K562 (cell line): ENCODE results near the gene WDR35. TPM values are rescaled to one million over a fixed set of nuclear protein-coding genes. Genes with fewer than 3 reads are reported as not detected.
A peak's percentile ranks its signal among the peaks of the same experiment; 100 is the strongest.

ENCODE experiments used
- CBX5 ChIP-seq: IDR thresholded peaks from 2 replicates; pipeline ENCODE4 v1.6.1; 2014; ENCODE audit warnings: low read depth, borderline replicate concordance
- DIDO1 ChIP-seq: fragments of 450-650 bp; IDR thresholded peaks from 2 replicates; pipeline ENCODE4 v1.6.1; 2016; ENCODE audit warnings: low read depth, missing biosample characterization, missing genetic modification characterization
- EHMT2 ChIP-seq: fragments of 450-650 bp; IDR thresholded peaks from 2 replicates; pipeline ENCODE4 v1.6.1; 2018; ENCODE audit warnings: antibody characterized with exemption
- EZH2 ChIP-seq: IDR thresholded peaks from 2 replicates; pipeline ENCODE4 v1.6.1; 2012; ENCODE audit warnings: low read depth, mild to moderate bottlenecking, inconsistent platforms, low read length, borderline replicate concordance
- MEIS2 ChIP-seq: fragments of 450-650 bp; IDR thresholded peaks from 2 replicates; pipeline ENCODE4 v1.6.1; 2014; ENCODE audit warnings: mild to moderate bottlenecking; ENCODE audit not compliant: partially characterized antibody
- NR1H2 ChIP-seq: sonication (generic); formaldehyde crosslinking; IDR thresholded peaks from 2 replicates; pipeline ENCODE4 v1.4.0; 2020; ENCODE audit warnings: mild to moderate bottlenecking, missing genetic modification reagents
- NR3C1 ChIP-seq: sonication (generic); formaldehyde crosslinking; IDR thresholded peaks from 2 replicates; pipeline ENCODE4 v1.8.1; 2022; ENCODE audit warnings: missing genetic modification reagents
- RBM39 ChIP-seq: fragments of 200-400 bp; formaldehyde crosslinking; optimal IDR thresholded peaks from 2 replicates; pipeline ENCODE3; 2018; ENCODE audit warnings: low read depth, low read length
- SAFB2 ChIP-seq: fragments of 200-400 bp; formaldehyde crosslinking; IDR thresholded peaks from 2 replicates; pipeline ENCODE4 v1.6.1; 2018; ENCODE audit warnings: borderline replicate concordance, low read length, low read depth, moderate library complexity; ENCODE audit not compliant: severe bottlenecking
- ZNF778 ChIP-seq: fragments of 450-650 bp; formaldehyde crosslinking; IDR thresholded peaks from 2 replicates; pipeline ENCODE4 v1.4.0; 2020; ENCODE audit warnings: mild to moderate bottlenecking, moderate library complexity
- polyA plus RNA-seq, 8 experiments: library from polyadenylated mRNA; depleted of rRNA in 4 of 8; stranded (reverse) in 5 of 8; unstranded in 3 of 8; fragments of >200 nt; fragmentation: Nextera tagmentation in 2 of 8; fragmentation: Illumina TruSeq in 1 of 8; extraction: Ambion mirVana in 2 of 8; extraction: Trizol in 1 of 8; gene quantifications; 2 replicates each; pipeline versions ENCODE4 v1.2.1 to v1.2.3, GENCODE V29; 2011 to 2014; ENCODE audit warnings: inconsistent platforms in 1 of 8, missing spikeins in 1 of 8
- total RNA-seq, 7 experiments: library from RNA; depleted of rRNA in 6 of 7; stranded (reverse); fragments of >200 nt in 6 of 7; fragmentation: Illumina TruSeq in 2 of 7; extraction: Trizol in 2 of 7; gene quantifications; 2 replicates each; pipeline versions ENCODE4 v1.2.1 to v1.2.3, GENCODE V29; 2011 to 2021; ENCODE audit warnings: low replicate concordance in 1 of 7
- TF ChIP-seq, protein P1 (sequence below): sonication (generic); formaldehyde crosslinking; IDR thresholded peaks from 2 replicates; pipeline ENCODE4 v1.8.0; 2022; ENCODE audit warnings: mild to moderate bottlenecking, missing genetic modification reagents
- TF ChIP-seq, protein P2 (sequence below), 2 experiments: fragments of 450-650 bp in 1 of 2; sonication (generic) in 1 of 2; formaldehyde crosslinking in 1 of 2; IDR thresholded peaks; 2 replicates each; pipeline versions ENCODE4 v1.7.1 to v1.9.0; 2016 to 2022; ENCODE audit warnings: inconsistent platforms in 1 of 2, mild to moderate bottlenecking in 1 of 2, missing genetic modification reagents in 1 of 2
- TF ChIP-seq, protein P3 (sequence below): fragments of 450-650 bp; IDR thresholded peaks from 2 replicates; pipeline ENCODE4 v1.6.1; 2018; ENCODE audit not compliant: partially characterized antibody

The WDR35 gene
- total and polyA plus RNA-seq, 9 of the 15 experiments (the other 6 are each of a cell fraction or from before 2014, with no cell fraction given): 3.3 to 13.1 (median 8.0) TPM

DNA sequence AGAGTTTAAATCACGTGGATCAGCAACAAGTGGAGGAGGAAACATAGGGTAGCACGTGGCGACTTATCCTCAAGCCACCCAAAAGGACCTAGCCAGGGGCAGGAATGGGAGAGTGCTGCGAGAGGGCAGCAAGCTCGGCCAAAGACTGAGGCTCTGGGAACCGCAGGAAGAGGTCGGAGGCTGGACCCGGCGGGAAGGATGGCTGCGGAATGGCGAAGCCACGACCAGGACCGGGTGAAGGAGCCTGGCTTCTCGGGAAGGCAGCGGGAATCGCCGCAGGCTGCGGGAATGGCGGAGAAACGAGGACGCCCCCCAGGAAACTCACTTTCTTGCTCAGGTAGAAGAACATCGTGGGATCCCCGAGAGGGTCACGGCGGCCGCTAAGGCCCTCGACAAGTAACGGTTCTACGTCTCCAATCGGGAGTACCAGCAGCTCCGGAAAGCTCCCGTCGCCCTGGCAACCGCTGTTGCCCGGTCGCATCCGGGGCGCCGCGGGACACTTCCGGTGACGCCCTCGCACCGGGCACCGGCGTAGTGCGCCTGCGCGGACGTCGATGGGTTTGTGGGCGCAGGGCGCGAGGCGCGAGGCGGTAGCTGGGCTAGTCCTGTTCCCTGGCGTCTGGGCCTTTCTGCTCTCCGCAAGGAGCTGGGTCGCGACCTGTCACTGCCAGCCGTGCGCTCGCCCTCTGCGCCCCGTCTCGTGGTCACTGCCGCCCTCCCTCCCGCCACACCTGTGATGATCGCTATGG, at the start of gene WDR35 (continued):
- TF ChIP-seq, protein P1, sequence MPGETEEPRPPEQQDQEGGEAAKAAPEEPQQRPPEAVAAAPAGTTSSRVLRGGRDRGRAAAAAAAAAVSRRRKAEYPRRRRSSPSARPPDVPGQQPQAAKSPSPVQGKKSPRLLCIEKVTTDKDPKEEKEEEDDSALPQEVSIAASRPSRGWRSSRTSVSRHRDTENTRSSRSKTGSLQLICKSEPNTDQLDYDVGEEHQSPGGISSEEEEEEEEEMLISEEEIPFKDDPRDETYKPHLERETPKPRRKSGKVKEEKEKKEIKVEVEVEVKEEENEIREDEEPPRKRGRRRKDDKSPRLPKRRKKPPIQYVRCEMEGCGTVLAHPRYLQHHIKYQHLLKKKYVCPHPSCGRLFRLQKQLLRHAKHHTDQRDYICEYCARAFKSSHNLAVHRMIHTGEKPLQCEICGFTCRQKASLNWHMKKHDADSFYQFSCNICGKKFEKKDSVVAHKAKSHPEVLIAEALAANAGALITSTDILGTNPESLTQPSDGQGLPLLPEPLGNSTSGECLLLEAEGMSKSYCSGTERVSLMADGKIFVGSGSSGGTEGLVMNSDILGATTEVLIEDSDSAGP (CRISPR knock-in tag): no peak
- TF ChIP-seq RBM39 (no peak), SAFB2 (no peak), MEIS2 (no peak), CBX5 (no peak), NR1H2 (CRISPR knock-in tag) (0 out of 2 replicates have a peak, but pooled peaks have one; percentile 33), ZNF778 (CRISPR knock-in tag) (no peak), DIDO1 (no peak), NR3C1 (no peak), EZH2 (no peak), EHMT2 (no peak)
- TF ChIP-seq, protein P2, sequence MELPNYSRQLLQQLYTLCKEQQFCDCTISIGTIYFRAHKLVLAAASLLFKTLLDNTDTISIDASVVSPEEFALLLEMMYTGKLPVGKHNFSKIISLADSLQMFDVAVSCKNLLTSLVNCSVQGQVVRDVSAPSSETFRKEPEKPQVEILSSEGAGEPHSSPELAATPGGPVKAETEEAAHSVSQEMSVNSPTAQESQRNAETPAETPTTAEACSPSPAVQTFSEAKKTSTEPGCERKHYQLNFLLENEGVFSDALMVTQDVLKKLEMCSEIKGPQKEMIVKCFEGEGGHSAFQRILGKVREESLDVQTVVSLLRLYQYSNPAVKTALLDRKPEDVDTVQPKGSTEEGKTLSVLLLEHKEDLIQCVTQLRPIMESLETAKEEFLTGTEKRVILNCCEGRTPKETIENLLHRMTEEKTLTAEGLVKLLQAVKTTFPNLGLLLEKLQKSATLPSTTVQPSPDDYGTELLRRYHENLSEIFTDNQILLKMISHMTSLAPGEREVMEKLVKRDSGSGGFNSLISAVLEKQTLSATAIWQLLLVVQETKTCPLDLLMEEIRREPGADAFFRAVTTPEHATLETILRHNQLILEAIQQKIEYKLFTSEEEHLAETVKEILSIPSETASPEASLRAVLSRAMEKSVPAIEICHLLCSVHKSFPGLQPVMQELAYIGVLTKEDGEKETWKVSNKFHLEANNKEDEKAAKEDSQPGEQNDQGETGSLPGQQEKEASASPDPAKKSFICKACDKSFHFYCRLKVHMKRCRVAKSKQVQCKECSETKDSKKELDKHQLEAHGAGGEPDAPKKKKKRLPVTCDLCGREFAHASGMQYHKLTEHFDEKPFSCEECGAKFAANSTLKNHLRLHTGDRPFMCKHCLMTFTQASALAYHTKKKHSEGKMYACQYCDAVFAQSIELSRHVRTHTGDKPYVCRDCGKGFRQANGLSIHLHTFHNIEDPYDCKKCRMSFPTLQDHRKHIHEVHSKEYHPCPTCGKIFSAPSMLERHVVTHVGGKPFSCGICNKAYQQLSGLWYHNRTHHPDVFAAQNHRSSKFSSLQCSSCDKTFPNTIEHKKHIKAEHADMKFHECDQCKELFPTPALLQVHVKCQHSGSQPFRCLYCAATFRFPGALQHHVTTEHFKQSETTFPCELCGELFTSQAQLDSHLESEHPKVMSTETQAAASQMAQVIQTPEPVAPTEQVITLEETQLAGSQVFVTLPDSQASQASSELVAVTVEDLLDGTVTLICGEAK (IDR thresholded peaks at IDR 0.05): peak; percentile 91
- TF ChIP-seq, protein P2 (CRISPR knock-in tag; IDR thresholded peaks at IDR 0.05): no peak
- TF ChIP-seq, protein P3, sequence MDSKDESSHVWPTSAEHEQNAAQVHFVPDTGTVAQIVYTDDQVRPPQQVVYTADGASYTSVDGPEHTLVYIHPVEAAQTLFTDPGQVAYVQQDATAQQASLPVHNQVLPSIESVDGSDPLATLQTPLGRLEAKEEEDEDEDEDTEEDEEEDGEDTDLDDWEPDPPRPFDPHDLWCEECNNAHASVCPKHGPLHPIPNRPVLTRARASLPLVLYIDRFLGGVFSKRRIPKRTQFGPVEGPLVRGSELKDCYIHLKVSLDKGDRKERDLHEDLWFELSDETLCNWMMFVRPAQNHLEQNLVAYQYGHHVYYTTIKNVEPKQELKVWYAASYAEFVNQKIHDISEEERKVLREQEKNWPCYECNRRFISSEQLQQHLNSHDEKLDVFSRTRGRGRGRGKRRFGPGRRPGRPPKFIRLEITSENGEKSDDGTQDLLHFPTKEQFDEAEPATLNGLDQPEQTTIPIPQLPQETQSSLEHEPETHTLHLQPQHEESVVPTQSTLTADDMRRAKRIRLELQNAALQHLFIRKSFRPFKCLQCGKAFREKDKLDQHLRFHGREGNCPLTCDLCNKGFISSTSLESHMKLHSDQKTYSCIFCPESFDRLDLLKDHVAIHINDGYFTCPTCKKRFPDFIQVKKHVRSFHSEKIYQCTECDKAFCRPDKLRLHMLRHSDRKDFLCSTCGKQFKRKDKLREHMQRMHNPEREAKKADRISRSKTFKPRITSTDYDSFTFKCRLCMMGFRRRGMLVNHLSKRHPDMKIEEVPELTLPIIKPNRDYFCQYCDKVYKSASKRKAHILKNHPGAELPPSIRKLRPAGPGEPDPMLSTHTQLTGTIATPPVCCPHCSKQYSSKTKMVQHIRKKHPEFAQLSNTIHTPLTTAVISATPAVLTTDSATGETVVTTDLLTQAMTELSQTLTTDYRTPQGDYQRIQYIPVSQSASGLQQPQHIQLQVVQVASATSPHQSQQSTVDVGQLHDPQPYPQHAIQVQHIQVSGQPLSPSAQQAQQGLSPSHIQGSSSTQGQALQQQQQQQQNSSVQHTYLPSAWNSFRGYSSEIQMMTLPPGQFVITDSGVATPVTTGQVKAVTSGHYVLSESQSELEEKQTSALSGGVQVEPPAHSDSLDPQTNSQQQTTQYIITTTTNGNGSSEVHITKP: no peak
